HG03520 (cell line): ENCODE results near the gene FHDC1.

Experiments used
- ATAC-seq: cut with Tn5 transposase; IDR thresholded peaks from one replicate; pipeline ENCODE4 v1.9.1; 2021; ENCODE audit warnings: mild to moderate bottlenecking, moderate library complexity; ENCODE audit not compliant: unreplicated experiment

Gene FHDC1

DNA sequence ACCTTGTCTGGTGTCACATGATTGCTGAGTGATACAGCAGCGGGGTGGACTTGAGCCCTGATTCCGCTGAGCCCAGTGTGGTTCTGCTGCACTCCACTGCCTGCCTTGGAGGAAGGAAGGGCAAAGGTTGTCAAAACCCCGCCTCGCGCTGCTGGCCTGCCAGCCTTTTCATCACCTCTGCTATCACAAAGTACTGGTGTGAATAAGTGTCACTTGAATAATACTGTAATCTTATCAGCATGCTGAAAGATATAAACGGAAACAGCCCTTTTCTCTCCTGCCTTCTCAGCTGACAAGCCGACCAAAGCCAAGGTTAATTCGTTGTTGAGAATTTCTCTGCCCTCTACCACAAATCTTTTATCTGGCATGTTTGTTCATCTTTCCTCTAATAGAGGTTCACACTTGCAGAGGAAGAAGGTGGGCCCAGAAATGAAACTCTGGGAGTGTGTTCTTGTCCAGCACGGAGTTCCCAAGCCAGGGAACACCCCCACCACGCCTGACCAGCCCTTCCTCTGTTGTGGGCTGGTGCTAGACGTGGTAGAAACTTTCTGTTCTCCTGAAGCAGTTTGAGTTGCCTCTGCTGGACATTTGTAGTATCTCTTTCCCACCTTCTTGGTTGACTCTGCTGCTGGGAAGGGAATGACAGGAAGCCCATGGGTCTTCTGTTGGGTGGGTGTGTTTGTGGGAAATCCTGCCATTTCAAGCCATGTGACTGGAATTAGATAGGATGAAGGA is 21.5 kb downstream of the FHDC1 start:
- ATAC-seq: no peak

GRCh38 chr4:152959080-152959479 is 23.0 kb downstream of the FHDC1 start:
- no peak for ATAC-seq

DNA sequence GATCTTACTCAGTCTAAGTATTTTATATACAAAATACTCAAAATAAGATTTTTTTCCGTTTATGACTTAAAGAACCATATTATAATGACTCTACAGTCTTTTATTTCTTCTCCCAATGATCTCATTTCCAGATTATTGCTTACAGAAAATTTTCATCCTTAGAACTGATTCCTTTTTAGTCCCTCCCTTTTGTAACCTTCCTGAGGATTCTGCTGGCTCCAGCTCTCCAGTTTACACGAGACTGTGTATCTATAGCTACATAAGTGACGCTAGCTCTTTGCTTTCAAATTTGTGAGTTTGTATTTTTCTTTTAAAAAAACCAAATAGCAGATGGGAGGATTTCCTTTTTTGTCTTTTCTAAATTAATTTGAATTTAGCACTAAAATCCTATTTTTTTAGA is 24.0 kb downstream of the FHDC1 start:
- no peak for ATAC-seq

GRCh38 chr4:152961014-152961772 is 25.1 kb downstream of the FHDC1 start:
- no peak for ATAC-seq

DNA sequence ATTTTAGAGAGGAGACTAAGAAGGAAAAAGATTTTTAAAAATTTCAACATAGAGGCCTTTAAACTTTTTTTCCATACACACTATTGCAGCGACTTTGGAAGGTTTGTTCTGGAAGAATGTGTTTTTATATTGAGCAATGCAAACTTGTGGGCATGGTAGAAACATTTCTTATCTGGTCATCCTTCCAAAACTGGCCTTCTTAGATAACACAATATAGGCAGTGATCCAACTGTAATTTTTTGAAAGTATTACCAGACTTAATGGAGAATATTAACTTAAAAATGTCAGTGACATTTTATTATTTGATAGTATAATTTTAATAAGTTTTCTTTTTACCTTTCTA is 25.6 kb downstream of the FHDC1 start:
- no peak for ATAC-seq

- no peak for ATAC-seq
These were observed 26.0 kb downstream of the FHDC1 start for GRCh38 chr4:152962150-152962549.

GRCh38 chr4:152964335-152964734 is 28.2 kb downstream of the FHDC1 start:
- ATAC-seq: no peak

- ATAC-seq: peak; percentile 75
These were observed 29.5 kb downstream of the FHDC1 start for GRCh38 chr4:152965611-152966010.

DNA sequence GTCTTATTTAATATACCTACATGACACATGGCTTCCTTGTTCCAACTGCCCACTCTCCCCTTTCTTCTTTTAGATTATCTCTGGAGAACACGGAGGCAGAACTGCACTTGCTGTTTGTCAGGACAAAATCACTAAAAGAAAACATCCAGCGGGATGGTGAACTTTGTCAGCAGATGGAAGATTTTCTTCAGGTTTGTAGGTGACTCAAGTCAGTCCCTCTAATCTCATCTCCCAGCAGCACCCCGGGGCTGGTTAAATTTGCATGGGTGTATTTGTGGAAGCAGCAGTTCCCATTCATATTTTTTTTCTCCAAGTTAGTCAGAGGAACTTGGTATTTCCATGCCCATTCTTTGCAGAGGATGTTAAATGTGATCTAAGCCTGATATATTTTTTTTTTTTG is 31.8 kb downstream of the FHDC1 start:
- ATAC-seq: no peak

DNA sequence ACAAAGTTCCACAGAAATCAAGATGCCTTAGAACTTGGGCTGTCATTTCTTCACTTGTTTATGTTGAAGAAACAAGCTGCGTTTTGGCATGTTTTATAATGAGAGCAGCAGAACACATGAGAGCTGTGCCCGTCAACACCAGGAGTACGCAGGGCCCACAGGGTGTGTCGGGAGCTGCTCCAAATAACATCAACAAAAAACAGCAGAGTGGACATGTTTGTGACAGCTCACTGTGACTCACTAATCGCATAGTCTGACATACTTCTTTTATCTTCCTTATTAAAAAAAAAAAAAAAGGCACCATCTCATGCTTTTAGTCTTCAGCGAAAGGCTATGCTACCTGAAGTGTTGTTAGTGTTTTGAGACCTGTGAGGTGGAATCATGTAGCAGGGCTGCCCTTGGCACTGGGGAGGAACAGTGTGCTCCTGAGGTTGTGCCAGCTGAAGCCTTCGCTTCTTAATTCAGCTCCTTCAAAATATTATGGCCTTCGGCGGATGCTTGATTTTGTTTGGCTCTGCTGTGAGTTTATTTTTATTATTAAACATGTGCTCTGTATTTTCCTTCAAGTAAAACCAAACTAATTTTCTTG is 32.8 kb downstream of the FHDC1 start:
- ATAC-seq: no peak

- no peak for ATAC-seq
These were observed 34.1 kb downstream of the FHDC1 start for GRCh38 chr4:152970102-152970820.

- ATAC-seq: no peak
These were observed 34.9 kb downstream of the FHDC1 start for GRCh38 chr4:152971053-152971452.

DNA sequence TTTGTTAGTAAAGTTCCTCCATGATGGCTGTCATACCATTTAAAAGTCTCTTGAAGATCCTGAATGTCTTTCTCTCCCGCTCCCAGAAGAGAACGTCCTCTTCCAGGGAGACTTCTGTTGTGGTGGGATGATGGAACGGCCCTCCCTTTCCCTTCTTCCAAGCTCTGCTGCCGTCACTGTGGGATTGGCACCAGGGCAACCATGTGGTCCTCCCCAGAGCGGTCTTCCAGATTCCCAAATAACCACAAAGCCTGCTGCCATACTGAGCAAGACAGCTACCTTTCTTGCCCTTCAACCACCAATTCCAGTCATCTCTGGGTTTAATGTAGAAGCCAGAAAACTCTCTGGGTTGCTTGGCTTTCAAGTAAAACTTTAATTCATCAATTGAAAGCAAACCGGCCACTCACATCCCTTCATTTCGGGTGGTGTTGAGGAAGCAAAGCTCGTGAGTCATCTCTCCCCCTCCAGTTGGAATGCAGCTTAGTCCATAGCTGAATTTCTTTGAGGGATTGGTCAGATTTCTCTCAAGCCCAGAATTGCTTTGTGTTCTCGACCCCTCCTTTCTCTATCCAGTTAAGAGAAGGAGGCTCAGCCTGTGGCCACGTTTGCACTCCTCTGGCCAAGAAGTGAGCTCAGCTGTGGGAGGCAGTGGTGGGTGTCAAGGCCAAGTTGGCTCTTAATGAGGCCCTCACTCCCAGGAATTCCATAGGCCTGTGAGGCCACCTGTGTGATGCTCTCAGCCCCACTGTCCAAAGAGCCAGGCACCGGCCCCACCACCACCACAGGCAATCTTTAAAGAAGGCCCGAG is 36.9 kb downstream of the FHDC1 start:
- no peak for ATAC-seq

DNA sequence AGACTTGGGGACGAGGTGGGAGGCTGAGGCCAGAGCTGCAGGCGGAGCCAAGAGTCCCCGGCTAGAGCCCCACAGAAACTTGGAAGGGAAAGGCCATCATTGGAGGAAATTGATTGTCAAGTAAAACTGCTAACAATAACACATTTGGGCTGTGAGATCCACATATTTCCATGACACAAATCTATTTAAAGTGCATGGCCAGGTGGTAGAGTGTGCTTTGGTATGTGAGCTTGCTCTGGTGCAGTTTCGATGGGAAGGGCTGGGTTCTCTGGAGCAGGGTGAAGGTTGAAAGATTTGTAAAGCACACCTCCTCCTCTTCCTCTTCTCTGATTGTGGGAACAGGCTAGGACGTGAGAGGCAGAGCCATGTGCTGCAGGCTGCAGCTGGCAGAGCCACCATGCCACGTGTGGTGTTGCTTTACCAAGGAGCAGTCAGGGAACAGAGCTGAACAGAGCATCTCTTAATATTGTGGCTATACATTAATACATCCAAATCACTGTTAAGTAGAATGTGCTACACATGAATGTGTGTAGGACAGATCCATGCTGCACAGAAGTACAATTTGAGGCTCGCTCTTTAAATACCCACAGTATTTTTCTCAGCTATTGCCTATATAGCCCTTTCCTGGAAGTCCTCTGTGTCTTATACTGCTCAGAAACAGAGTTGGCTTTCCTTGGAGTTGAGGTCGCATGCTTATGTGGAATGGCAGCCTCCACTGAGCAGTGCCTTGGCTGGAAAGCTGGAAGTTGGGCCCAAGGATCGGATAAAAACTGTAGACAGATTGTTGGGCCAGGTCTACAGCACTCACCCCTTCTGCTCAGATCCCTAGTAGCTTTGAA is 37.7 kb downstream of the FHDC1 start:
- no peak for ATAC-seq

- no peak for ATAC-seq
These were observed 38.6 kb downstream of the FHDC1 start for GRCh38 chr4:152974468-152975379.

- no peak for ATAC-seq
These were observed 39.5 kb downstream of the FHDC1 start for GRCh38 chr4:152975380-152976211.

DNA sequence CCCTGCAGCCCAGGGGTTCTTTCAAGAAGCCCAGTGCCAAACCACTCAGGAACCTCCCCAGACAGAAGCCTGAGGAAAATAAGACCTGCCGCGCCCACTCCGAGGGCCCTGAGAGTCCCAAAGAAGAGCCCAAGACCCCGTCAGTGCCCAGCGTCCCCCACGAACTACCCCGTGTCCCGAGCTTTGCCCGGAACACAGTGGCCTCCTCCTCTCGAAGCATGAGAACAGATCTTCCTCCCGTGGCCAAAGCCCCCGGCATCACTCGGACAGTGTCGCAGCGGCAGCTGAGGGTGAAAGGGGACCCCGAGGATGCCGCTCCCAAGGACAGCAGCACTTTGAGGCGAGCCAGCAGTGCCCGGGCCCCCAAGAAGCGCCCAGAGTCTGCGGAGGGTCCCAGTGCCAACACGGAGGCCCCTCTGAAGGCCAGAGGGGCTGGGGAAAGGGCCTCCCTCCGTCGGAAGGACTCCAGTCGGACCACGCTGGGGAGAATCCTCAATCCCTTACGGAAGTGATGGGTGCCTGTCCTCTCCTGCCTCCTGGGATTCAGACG is 40.2 kb downstream of the FHDC1 start:
- ATAC-seq: no peak
